Measurements from ENCODE around the gene DNAJC30.

Gene DNAJC30

DNA sequence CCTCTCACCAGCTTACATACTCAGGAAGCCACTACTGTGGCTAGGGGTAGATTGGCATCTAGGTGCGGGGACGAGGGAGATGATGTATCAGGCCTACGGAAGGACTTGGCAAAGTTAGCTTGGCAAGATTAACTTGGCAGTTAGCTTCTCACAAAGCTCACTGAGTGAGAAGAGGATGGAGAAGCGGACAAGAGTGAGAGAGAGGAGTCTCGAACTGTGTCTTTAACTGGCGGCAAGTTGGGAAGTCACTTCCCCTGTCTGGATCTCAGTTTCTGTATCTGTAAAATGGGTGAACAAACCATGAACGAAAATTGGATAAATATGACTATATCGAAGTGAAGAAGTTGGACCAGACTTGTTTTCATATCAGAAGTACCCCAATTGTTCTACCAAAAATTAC, 49.4 kb downstream of the DNAJC30 start:
- no peaks in the 10 kb centered on the region for H3K36me3 Mint-ChIP-seq (ENCODE audit: low read depth)
- H3K27ac Mint-ChIP-seq = no peak overlapping the region
- H3K9me3 Mint-ChIP-seq = no peaks in the 10 kb centered on the region
- peaks cover 13% of the 10 kb centered on the region for H3K27me3 Mint-ChIP-seq (ENCODE audit: low read depth)
- no peaks in the 10 kb centered on the region for H3K4me1 Mint-ChIP-seq (ENCODE audit: low read depth)
- H3K4me3 Mint-ChIP-seq = no peak overlapping the region

DNA sequence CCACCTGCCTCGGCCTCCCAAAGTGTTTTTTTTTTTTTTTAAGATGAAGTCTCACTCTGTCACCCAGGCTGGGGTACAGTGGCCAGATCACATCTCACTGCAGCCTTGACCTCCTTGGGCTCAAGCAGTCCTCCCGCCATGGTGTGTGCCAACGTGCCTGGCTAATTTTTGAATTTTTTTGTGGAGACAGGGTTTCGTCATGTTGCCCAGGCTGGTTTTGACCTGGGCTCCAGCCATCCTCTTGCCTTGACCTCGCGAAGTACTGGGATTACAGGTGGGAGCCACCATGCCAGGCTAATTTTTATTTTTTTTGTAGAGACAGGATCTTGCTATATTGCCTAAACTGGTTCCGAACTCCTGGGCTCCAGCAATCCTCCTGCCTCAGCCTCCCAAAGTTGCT, 49.9 kb downstream of the DNAJC30 start:
- H3K4me3 Mint-ChIP-seq = no peak overlapping the region
- no peaks in the 10 kb centered on the region for H3K9me3 Mint-ChIP-seq
- H3K36me3 Mint-ChIP-seq (ENCODE audit: low read depth) = no peaks in the 10 kb centered on the region
- peaks cover 18% of the 10 kb centered on the region for H3K27me3 Mint-ChIP-seq (ENCODE audit: low read depth)
- no peaks in the 10 kb centered on the region for H3K4me1 Mint-ChIP-seq (ENCODE audit: low read depth)
- H3K27ac Mint-ChIP-seq = no peak overlapping the region

DNA sequence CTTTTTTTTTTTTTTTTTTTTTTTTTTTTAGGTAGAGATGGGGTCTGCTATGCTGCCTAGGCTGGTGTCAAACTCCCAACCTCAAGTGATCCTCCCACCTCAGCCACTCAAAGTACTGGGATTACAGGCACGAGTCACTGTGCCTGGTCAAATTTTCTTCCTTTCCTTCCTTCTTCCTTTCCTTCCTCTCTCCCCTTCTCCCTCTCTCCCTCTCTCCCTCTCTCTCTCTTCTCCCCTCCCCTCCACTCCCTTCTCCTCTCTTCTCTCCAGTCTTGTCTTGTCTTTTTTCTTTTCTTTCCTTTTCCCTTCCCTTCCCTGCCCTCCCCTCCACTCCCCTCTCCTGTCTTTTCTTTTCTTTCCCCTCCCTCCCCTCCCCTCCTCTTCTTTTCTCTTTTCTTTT, 51.7 kb downstream of the DNAJC30 start:
- Mint-ChIP-seq H3K9me3 (no peaks in the 10 kb centered on the region), H3K27ac (no peak overlapping the region), H3K4me3 (no peak overlapping the region), H3K4me1 (ENCODE audit: low read depth) (no peaks in the 10 kb centered on the region), H3K27me3 (ENCODE audit: low read depth) (peaks cover 31% of the 10 kb centered on the region), H3K36me3 (ENCODE audit: low read depth) (no peaks in the 10 kb centered on the region)

Data from T-helper 1 cell treated with Interleukin-12 subunit alpha and Interleukin-12 subunit beta and Interleukin-4 antibody, amounts not matched to agents 30 μg/mL and 1 μg/mL, for 36 hours (primary cell).